HepG2 (cell line): ENCODE measurements around the gene HYAL2. TPM values are rescaled to one million over a fixed set of nuclear protein-coding genes. Genes with fewer than 3 reads are reported as not detected.
A peak's percentile ranks its signal among the peaks of the same experiment; 100 is the strongest.

Source experiments
- ATM ChIP-seq: fragments of 450-650 bp; IDR thresholded peaks from 2 replicates; pipeline ENCODE4 v1.7.1; 2017; ENCODE audit warnings: mild to moderate bottlenecking, borderline replicate concordance
- BATF2 ChIP-seq: sonication (generic); formaldehyde crosslinking; IDR thresholded peaks from 2 replicates; pipeline ENCODE4 v1.8.0; 2022; ENCODE audit warnings: mild to moderate bottlenecking, missing genetic modification reagents, moderate library complexity
- BRCA1 ChIP-seq: sonication (generic); formaldehyde crosslinking; IDR thresholded peaks from 2 replicates; pipeline ENCODE4 v1.4.0; 2020; ENCODE audit warnings: missing genetic modification reagents
- DRAP1 ChIP-seq: IDR thresholded peaks from 2 replicates; pipeline ENCODE4 v1.6.1; 2016; ENCODE audit warnings: missing genetic modification reagents, missing compliant biosample characterization
- HOMEZ ChIP-seq: IDR thresholded peaks from 2 replicates; pipeline ENCODE4 v1.6.1; 2016; ENCODE audit warnings: low read depth
- JARID2 ChIP-seq: sonication (generic); formaldehyde crosslinking; IDR thresholded peaks from 2 replicates; pipeline ENCODE4 v1.8.1; 2023; ENCODE audit warnings: missing genetic modification reagents, inconsistent platforms; ENCODE audit not compliant: insufficient replicate concordance
- MED8 ChIP-seq: sonication (generic); formaldehyde crosslinking; IDR thresholded peaks from 2 replicates; pipeline ENCODE4 v1.8.1; 2023; ENCODE audit warnings: mild to moderate bottlenecking, missing genetic modification reagents; ENCODE audit not compliant: insufficient replicate concordance
- NFE2L1 ChIP-seq: sonication (generic); formaldehyde crosslinking; IDR thresholded peaks from 2 replicates; pipeline ENCODE4 v1.4.0; 2020; ENCODE audit warnings: missing genetic modification reagents, mild to moderate bottlenecking, borderline replicate concordance
- SKI ChIP-seq: fragments of 450-650 bp; IDR thresholded peaks from one replicate; pipeline ENCODE4 v1.6.1; 2018; ENCODE audit warnings: mild to moderate bottlenecking; ENCODE audit not compliant: partially characterized antibody
- SMYD3 ChIP-seq: sonication (generic); formaldehyde crosslinking; IDR thresholded peaks from 2 replicates; pipeline ENCODE4 v1.8.1; 2023; ENCODE audit warnings: mild to moderate bottlenecking, missing genetic modification reagents
- TBL1XR1 ChIP-seq: fragments of 150-350 bp; IDR thresholded peaks from 2 replicates; pipeline ENCODE4 v1.6.1; 2014; ENCODE audit warnings: borderline replicate concordance, low read length; ENCODE audit not compliant: partially characterized antibody
- THAP11 ChIP-seq: IDR thresholded peaks from 2 replicates; pipeline ENCODE4 v1.6.1; 2016; ENCODE audit warnings: missing biosample characterization, missing genetic modification reagents
- THRA ChIP-seq: sonication (generic); formaldehyde crosslinking; IDR thresholded peaks from 2 replicates; pipeline ENCODE4 v1.4.0; 2020; ENCODE audit warnings: missing genetic modification reagents, borderline replicate concordance
- TP53 ChIP-seq: sonication (generic); formaldehyde crosslinking; conservative IDR thresholded peaks from 2 replicates; pipeline ENCODE4 v1.4.0; 2020; ENCODE audit warnings: missing genetic modification reagents
- U2AF1 ChIP-seq: fragments of 200-400 bp; formaldehyde crosslinking; optimal IDR thresholded peaks from 2 replicates; pipeline ENCODE3; 2017; ENCODE audit warnings: mild to moderate bottlenecking, low read depth, low read length
- ZNF143 ChIP-seq: sonication (generic); formaldehyde crosslinking; IDR thresholded peaks from 2 replicates; pipeline ENCODE4 v1.4.0; 2020; ENCODE audit warnings: missing genetic modification reagents
- ZNF235 ChIP-seq: sonication (generic); formaldehyde crosslinking; IDR thresholded peaks from 2 replicates; pipeline ENCODE4 v1.8.1; 2023; ENCODE audit warnings: mild to moderate bottlenecking, missing genetic modification reagents, borderline replicate concordance
- ZNF256 ChIP-seq: sonication (generic); formaldehyde crosslinking; conservative IDR thresholded peaks from 2 replicates; pipeline ENCODE4 v1.4.0; 2020; ENCODE audit warnings: missing genetic modification reagents
- ZNF33A ChIP-seq: sonication (generic); formaldehyde crosslinking; IDR thresholded peaks from 2 replicates; pipeline ENCODE4 v1.5.1; 2020; ENCODE audit warnings: missing genetic modification reagents, mild to moderate bottlenecking, moderate library complexity, borderline replicate concordance
- ZXDC ChIP-seq: sonication (generic); formaldehyde crosslinking; IDR thresholded peaks from 2 replicates; pipeline ENCODE4 v1.5.0; 2020; ENCODE audit warnings: mild to moderate bottlenecking, missing genetic modification reagents
- polyA plus RNA-seq, 8 experiments: library from polyadenylated mRNA; depleted of rRNA in 3 of 8; stranded (reverse) in 7 of 8; unstranded in 1 of 8; fragments of >200 nt; fragmentation: Illumina TruSeq in 4 of 8; extraction: Trizol in 4 of 8; gene quantifications; 2 replicates each; pipeline versions ENCODE4 v1.2.1 to v1.2.3, GENCODE V29; 2011 to 2016; ENCODE audit warnings: low read depth in 4 of 8, missing spikeins in 1 of 8, mixed read lengths in 1 of 8; ENCODE audit not compliant: insufficient read depth in 1 of 8
- total RNA-seq, 5 experiments: library from RNA; depleted of rRNA; stranded (reverse); fragments of >200 nt; fragmentation: Illumina TruSeq; extraction: Trizol; gene quantifications; 2 replicates each; pipeline ENCODE4 v1.2.3, GENCODE V29; 2016; ENCODE audit warnings: low read depth in 1 of 5

HYAL2 gene
- total and polyA plus RNA-seq, 2 of the 13 experiments (the other 11 are each of a cell fraction or from before 2014, with no cell fraction given) = 76.2 to 102 TPM

GRCh38 chr3:50268703-50269451 lies 53.7 kb downstream of the HYAL2 start, which contains the start of gene SEMA3B (continued):
- TF ChIP-seq DRAP1 (CRISPR knock-in tag) = no peak
- peak; percentile 43; the same call in 1 of the 2 replicates for TF ChIP-seq THAP11
- TF ChIP-seq ZNF33A (CRISPR knock-in tag) = no peak
- peak; percentile 19; the same call in 1 of the 2 replicates for TF ChIP-seq ZNF235 (CRISPR knock-in tag)
- no peak for TF ChIP-seq NFE2L1 (CRISPR knock-in tag)
- no peak for TF ChIP-seq ZNF143 (CRISPR knock-in tag)
- no peak for TF ChIP-seq TBL1XR1
- no peak for TF ChIP-seq ATM
- no peak for TF ChIP-seq TP53 (CRISPR knock-in tag)
- no peak for TF ChIP-seq ZNF256 (CRISPR knock-in tag)
- TF ChIP-seq U2AF1 = no peak
- TF ChIP-seq JARID2 (CRISPR knock-in tag) = no peak
- no peak for TF ChIP-seq SMYD3
- TF ChIP-seq MED8 (CRISPR knock-in tag) = peak; percentile 72
- no peak for TF ChIP-seq BRCA1 (CRISPR knock-in tag)
- peak; percentile 74; the same call in 1 of the 2 replicates for TF ChIP-seq ZXDC (CRISPR knock-in tag)
- TF ChIP-seq THRA (CRISPR knock-in tag) = peak; percentile 52; the same call in 1 of the 2 replicates
- TF ChIP-seq HOMEZ (CRISPR knock-in tag) = 0 out of 2 replicates have a peak, but pooled peaks have one; percentile 10
- peak; percentile 22 for TF ChIP-seq SKI
- no peak for TF ChIP-seq BATF2 (CRISPR knock-in tag)
